ENCODE data around the gene SLC25A5.
"Not testable (repeated sequence)": the region's sequence is repeated elsewhere in the genome, so short reads cannot be mapped to it uniquely, and the experiment has no call there.

DNA sequence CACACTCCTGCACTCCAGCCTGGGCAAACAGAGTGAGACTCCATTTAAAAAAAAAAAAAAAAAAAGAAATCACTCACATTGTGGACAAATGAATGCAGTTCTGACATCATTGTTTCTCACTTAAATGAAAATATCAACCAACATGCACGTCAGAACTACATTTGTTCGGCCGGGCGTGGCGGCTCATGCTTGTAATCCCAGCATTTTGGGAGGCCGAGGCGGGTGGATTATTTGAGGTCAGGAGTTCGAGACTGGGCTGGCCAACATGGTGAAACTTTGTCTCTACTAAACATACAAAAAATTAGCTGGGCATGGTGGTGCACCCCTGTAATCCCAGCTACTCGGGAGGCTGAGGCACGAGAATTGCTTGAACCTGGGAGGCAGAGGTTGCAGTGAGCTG, 36.9 kb downstream of the SLC25A5 start:
- TF ChIP-seq, protein P1, sequence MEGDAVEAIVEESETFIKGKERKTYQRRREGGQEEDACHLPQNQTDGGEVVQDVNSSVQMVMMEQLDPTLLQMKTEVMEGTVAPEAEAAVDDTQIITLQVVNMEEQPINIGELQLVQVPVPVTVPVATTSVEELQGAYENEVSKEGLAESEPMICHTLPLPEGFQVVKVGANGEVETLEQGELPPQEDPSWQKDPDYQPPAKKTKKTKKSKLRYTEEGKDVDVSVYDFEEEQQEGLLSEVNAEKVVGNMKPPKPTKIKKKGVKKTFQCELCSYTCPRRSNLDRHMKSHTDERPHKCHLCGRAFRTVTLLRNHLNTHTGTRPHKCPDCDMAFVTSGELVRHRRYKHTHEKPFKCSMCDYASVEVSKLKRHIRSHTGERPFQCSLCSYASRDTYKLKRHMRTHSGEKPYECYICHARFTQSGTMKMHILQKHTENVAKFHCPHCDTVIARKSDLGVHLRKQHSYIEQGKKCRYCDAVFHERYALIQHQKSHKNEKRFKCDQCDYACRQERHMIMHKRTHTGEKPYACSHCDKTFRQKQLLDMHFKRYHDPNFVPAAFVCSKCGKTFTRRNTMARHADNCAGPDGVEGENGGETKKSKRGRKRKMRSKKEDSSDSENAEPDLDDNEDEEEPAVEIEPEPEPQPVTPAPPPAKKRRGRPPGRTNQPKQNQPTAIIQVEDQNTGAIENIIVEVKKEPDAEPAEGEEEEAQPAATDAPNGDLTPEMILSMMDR (IDR thresholded peaks at IDR 0.05) = not testable (repeated sequence)
- TF ChIP-seq POLR2A (IDR thresholded peaks at IDR 0.05) = not testable (repeated sequence)
